Peyer's patch (tissue), 4 donors: ENCODE data around the gene CTNNBL1.

ENCODE experiments used
- POLR2A ChIP-seq, 2 donors: fragments of 450-650 bp; IDR thresholded peaks; one replicate each; pipeline ENCODE4 v1.5.1; 2017; ENCODE audit warnings: antibody characterized with exemption in 2 of 2, mild to moderate bottlenecking in 2 of 2, moderate library complexity in 2 of 2
- TF ChIP-seq, protein P1 (sequence below), 6 experiments: fragments of 450-650 bp in 4 of 6; fragments of 200-600 bp in 2 of 6; sonication (generic) in 1 of 6; IDR thresholded peaks; one replicate each; pipeline ENCODE4 v1.5.1; 2017 to 2019; ENCODE audit warnings: antibody characterized with exemption in 6 of 6, mild to moderate bottlenecking in 3 of 6, moderate library complexity in 1 of 6

DNA sequence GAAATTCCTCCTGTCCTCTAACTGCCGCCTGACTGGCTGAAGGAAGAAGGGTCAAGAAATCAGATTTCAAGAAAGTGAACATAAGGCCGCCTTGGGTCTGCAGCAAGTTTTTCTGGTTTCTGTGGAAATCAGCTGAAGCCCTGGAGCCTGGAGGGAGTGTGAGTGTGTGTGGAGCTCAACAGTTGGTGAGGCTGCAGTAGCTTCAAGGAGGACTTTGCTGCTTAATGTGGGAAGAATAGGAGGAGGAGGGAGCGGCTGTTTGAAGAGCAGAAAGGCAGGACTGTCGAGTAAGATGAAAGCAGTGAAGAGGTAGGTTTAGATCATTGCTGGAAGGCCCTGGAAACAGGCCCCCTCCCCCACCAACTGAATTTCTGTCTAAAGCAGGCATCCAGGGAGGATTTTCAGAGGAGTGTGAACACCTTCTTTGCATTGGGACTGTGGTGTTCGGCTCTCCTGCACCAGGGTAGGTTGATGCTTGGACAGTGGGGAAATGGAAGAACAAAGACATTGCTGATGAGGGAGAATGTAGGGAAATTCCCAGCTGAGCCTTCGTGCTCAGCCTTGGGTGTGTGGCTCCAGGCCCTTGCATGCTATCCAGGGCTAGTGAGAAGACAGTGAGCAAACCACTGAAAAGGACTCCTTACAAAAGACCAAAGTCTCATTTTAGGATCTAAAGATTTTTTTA, 129.6 kb downstream of the CTNNBL1 start:
- TF ChIP-seq, protein P1, sequence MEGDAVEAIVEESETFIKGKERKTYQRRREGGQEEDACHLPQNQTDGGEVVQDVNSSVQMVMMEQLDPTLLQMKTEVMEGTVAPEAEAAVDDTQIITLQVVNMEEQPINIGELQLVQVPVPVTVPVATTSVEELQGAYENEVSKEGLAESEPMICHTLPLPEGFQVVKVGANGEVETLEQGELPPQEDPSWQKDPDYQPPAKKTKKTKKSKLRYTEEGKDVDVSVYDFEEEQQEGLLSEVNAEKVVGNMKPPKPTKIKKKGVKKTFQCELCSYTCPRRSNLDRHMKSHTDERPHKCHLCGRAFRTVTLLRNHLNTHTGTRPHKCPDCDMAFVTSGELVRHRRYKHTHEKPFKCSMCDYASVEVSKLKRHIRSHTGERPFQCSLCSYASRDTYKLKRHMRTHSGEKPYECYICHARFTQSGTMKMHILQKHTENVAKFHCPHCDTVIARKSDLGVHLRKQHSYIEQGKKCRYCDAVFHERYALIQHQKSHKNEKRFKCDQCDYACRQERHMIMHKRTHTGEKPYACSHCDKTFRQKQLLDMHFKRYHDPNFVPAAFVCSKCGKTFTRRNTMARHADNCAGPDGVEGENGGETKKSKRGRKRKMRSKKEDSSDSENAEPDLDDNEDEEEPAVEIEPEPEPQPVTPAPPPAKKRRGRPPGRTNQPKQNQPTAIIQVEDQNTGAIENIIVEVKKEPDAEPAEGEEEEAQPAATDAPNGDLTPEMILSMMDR (IDR thresholded peaks at IDR 0.05), result no peak
- TF ChIP-seq POLR2A (IDR thresholded peaks at IDR 0.05), result no peak
